Osteoblast (primary cell): ENCODE results near the gene ARIH1. TPM values are rescaled to one million over a fixed set of nuclear protein-coding genes. Genes with fewer than 3 reads are reported as not detected.
A peak's percentile ranks its signal among the peaks of the same experiment; 100 is the strongest.
"Not testable (repeated sequence)": the region's sequence is repeated elsewhere in the genome, so short reads cannot be mapped to it uniquely, and the experiment has no call there.

ENCODE experiments used
- DNase-seq: peaks from one replicate; pipeline ENCODE4 v3.0.0; 2011; ENCODE audit warnings: low spot score, mixed read lengths; ENCODE audit not compliant: insufficient read length; ENCODE audit errors: missing footprints
- H2AFZ ChIP-seq: 2 replicates; pipeline ENCODE4 v1.6.0; 2011; ENCODE audit warnings: mild to moderate bottlenecking, low read length
- H3K27ac ChIP-seq: 2 replicates; pipeline ENCODE4 v1.5.1; 2011; ENCODE audit warnings: mild to moderate bottlenecking, low read depth, low read length, moderate library complexity
- H3K27me3 ChIP-seq: 2 replicates; pipeline ENCODE4 v1.6.0; 2012; ENCODE audit warnings: mild to moderate bottlenecking, control low read depth, inconsistent platforms, low read length, moderate library complexity; ENCODE audit not compliant: insufficient read depth
- H3K36me3 ChIP-seq: 2 replicates; pipeline ENCODE4 v1.5.1; 2011; ENCODE audit warnings: mild to moderate bottlenecking, low read length, control low read depth, moderate library complexity; ENCODE audit not compliant: insufficient read depth
- H3K4me1 ChIP-seq: 2 replicates; pipeline ENCODE4 v1.5.1; 2011; ENCODE audit warnings: mild to moderate bottlenecking, low read length, control low read depth, moderate library complexity; ENCODE audit not compliant: insufficient read depth
- H3K4me2 ChIP-seq: 2 replicates; pipeline ENCODE4 v1.6.0; 2011; ENCODE audit warnings: mild to moderate bottlenecking, low read length; ENCODE audit not compliant: insufficient read depth
- H3K4me3 ChIP-seq: fragments of 200-600 bp; sonication (generic); 3 replicates; pipeline ENCODE4 v1.5.1; 2012; ENCODE audit warnings: mild to moderate bottlenecking, low read length, inconsistent platforms; ENCODE audit not compliant: insufficient read depth
- H3K79me2 ChIP-seq: 2 replicates; pipeline ENCODE4 v1.6.0; 2012; ENCODE audit warnings: mild to moderate bottlenecking, low read length, control low read depth, inconsistent platforms; ENCODE audit not compliant: insufficient read depth
- H3K9me3 ChIP-seq: 2 replicates; pipeline ENCODE4 v1.5.1; 2011; ENCODE audit warnings: low read depth, low read length, control low read depth
- H4K20me1 ChIP-seq: 2 replicates; pipeline ENCODE4 v1.6.0; 2012; ENCODE audit warnings: mild to moderate bottlenecking, low read length, control low read depth; ENCODE audit not compliant: insufficient read depth
- total RNA-seq: library from RNA; depleted of rRNA; stranded (reverse); fragments of >200 nt; gene quantifications from 2 replicates; pipeline ENCODE4 v1.2.3, GENCODE V29; 2012
- TF ChIP-seq, protein P1 (sequence below): IDR thresholded peaks from 2 replicates; pipeline ENCODE4 v1.5.1; 2011; ENCODE audit warnings: mild to moderate bottlenecking, low read depth, low read length, moderate library complexity; ENCODE audit errors: extremely low read depth

The ARIH1 gene
- total RNA-seq, 1 donor = 32.6 TPM

DNA sequence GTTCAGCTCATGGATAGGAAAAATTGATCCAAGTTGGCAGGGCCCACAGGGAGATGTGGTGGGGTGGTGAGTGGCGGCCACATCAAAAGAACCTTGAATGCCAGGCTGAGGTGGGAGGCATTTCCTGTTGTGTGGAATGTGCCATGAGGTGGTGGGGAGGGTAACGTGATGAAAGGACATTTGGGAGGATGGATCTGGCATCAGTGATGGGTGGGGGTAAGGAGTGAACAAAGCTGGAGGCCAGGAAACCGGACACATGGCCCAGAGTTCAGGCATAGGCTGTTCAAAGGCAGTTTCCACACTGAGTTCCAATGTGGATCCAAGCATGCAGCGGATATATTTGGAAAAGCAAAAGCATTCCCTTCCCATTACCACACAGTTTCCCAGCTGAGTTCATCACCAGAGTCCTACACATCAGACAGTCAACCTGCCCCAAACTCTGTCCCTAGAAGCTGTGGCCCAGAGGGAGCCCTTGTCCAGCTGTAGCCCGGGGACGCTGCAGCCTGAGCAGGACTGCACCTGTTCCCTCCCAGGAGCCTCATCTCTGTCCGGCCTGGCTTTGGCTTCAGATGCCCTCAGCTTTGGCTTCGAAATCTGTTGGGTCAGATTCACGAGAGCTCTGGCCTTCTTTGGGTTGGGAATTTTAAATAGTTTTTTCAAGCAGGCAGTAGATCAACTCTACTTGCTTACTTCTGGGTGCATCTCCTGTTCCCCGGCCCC lies 142.5 kb downstream of the ARIH1 start:
- Histone ChIP-seq H3K36me3 (no peaks in the 10 kb centered on the region), H2AFZ (no peak overlapping the region), H3K27ac (no peak overlapping the region), H3K4me3 (no peak overlapping the region), H3K4me2 (no peak overlapping the region), H3K9me3 (no peaks in the 10 kb centered on the region), H3K27me3 (no peaks in the 10 kb centered on the region), H3K4me1 (no peaks in the 10 kb centered on the region), H3K79me2 (no peaks in the 10 kb centered on the region), H4K20me1 (no peaks in the 10 kb centered on the region)
- DNase-seq = no peak
- TF ChIP-seq, protein P1, sequence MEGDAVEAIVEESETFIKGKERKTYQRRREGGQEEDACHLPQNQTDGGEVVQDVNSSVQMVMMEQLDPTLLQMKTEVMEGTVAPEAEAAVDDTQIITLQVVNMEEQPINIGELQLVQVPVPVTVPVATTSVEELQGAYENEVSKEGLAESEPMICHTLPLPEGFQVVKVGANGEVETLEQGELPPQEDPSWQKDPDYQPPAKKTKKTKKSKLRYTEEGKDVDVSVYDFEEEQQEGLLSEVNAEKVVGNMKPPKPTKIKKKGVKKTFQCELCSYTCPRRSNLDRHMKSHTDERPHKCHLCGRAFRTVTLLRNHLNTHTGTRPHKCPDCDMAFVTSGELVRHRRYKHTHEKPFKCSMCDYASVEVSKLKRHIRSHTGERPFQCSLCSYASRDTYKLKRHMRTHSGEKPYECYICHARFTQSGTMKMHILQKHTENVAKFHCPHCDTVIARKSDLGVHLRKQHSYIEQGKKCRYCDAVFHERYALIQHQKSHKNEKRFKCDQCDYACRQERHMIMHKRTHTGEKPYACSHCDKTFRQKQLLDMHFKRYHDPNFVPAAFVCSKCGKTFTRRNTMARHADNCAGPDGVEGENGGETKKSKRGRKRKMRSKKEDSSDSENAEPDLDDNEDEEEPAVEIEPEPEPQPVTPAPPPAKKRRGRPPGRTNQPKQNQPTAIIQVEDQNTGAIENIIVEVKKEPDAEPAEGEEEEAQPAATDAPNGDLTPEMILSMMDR = no peak

DNA sequence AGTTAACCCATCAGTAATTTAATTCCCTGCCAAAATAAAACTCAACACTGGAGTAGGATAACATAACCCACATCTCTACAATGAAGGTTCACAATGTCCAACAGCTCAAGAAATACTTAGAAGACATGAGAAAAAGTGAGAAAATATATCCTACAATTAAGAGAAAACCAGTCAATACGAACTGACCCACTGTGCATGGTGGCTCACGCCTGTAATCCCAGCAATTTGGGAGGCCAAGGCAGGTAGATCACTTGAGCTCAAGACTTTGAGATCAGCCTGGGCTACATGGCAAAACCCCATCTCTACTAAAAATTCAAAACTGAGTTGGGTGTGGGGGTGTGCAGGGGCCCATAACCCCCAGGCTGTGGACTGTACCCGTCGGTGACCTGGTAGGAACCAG lies 149.7 kb downstream of the ARIH1 start:
- H3K27ac ChIP-seq, H3K36me3 ChIP-seq, H3K4me3 ChIP-seq, H3K4me1 ChIP-seq, H3K4me2 ChIP-seq, H3K27me3 ChIP-seq, DNase-seq, H4K20me1 ChIP-seq, H3K9me3 ChIP-seq, H3K79me2 ChIP-seq, H2AFZ ChIP-seq: not testable (repeated sequence)

DNA sequence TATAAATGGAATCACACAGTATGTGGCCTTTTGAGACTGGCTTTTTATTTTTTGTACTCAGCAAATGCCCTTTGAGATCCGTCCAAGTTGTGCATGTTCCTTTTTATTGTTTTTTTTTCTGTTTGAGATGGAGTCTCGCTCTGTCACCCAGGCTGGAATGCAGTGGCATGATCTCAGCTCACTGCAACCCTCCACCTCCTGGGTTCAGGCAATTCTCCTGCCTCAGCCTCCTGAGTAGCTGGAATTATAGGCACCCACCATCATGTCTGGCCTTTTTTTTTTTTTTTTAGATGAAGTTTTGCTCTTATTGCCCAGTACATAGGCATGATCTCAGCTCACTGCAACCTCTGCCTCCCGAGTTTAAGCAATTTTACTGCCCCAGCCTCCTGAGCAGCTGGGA lies 152.0 kb downstream of the ARIH1 start:
- H3K4me2 ChIP-seq, H3K27ac ChIP-seq, H3K9me3 ChIP-seq, H3K36me3 ChIP-seq, DNase-seq, H3K4me3 ChIP-seq, H4K20me1 ChIP-seq, H3K79me2 ChIP-seq, H2AFZ ChIP-seq, H3K4me1 ChIP-seq, H3K27me3 ChIP-seq: not testable (repeated sequence)

DNA sequence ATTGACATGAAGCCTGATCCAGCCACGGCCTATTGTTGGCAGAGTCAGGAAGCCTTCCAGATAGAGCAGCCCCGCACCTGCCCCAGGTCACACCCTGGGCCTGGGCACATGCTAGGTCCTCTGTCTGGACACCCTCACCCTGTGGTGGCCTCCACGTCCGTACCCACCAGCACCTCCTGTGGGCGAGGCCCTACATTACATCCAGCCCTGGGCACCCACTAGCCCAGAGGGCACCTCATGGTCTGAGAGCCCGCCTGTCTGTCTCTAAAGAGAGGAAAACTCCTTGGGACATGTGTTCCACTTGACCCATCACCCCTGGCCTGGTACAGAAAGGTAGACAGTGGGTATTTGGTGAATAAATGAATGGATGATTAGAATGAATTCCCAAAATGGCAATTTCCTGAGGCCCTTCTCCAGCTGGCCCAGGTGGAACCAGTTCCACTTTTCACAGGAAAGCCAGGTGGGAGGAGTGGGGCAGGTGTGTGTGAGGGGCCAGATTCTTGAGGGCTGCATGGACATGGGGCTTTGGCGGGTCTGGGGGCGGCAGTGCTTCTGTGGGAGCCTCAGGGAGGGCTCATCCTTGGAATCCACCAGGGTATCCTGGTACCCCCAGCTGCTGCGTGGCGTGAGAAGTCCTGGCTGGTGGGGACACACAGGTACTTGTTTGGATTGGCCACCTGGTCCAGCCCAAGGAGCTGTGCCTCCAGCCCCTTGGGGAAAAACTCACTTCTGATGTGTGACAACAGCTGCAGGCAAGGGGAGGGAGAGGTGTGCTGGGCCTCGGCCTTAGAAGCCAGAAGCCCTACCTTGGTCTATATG lies 154.3 kb downstream of the ARIH1 start:
- H2AFZ ChIP-seq, H3K27me3 ChIP-seq, H3K4me2 ChIP-seq, H3K4me3 ChIP-seq, H3K79me2 ChIP-seq, H3K27ac ChIP-seq, H3K36me3 ChIP-seq, H3K4me1 ChIP-seq, H3K9me3 ChIP-seq, DNase-seq, H4K20me1 ChIP-seq: not testable (repeated sequence)
- TF ChIP-seq, protein P1 = peak; percentile 19

DNA sequence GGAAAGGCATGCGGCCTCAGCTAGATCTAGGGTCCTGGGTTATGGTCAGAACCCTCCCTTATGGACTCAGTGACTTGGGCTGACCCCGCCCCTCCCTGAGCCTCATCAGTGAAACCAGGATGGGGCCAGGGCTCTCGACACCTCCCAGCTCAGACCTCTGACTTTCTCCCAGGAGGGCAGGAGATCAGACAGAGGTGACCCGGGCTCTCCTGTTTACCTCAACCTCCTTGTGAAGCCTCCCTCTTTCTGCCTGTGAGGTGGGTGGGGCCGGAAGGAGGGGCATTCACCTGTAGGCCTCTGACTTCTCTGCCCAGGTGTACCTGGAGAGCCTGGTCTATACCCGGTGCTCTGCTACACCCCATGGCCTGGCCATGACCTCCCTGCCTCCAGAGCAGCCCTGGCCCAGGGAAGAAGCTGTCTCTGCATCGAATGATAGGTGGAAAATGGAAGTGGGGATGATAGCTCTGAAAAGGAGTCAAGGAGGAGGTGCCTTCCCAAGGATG lies 155.0 kb downstream of the ARIH1 start:
- H4K20me1 ChIP-seq, H3K4me2 ChIP-seq, H3K79me2 ChIP-seq, H3K27me3 ChIP-seq, H3K36me3 ChIP-seq, H3K27ac ChIP-seq, H3K9me3 ChIP-seq, H3K4me1 ChIP-seq, DNase-seq, H2AFZ ChIP-seq, H3K4me3 ChIP-seq: not testable (repeated sequence)

DNA sequence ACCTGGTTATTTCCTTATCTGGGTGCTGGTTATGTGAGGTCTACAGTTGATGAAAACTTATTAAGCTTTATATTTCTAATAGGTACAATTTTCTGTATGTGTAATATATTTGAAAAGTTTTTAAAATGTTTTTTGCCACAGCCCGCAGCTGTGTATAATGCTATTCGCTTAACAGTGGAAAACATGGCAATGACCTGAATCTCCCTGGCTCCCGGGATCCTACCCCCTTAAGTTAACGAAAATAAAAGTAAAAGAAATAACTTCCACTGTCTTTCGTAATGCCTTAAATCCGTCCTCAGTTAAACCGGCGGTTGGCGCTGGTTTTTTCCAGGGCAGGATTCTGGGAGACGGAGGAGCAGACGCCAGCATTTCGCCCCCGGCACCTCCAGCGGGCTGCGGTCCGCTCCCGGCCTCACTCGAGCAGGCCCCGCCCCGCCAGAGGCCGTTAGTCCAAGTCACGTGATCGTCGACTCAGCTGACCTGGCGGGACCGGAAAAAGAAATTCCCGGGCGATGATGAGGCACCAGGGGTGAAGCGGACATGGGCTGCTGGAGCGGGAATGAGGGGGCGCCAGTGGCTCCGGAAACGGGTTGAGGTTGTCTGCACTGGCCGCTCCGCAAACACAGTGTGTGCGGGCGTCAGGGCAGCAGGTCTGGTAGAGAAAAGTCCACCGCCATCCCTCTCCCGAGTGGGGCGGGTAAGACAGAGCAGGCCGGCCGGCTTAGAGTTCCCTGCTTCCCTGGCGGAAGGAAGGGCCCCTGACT lies 162.6 kb downstream of the ARIH1 start:
- not testable (repeated sequence) for H3K9me3 ChIP-seq, H3K36me3 ChIP-seq, H4K20me1 ChIP-seq, H3K4me1 ChIP-seq, H3K79me2 ChIP-seq, DNase-seq, H3K27me3 ChIP-seq, H2AFZ ChIP-seq, H3K27ac ChIP-seq
- Histone ChIP-seq H3K4me2 (peak overlapping the region; percentile 43), H3K4me3 (peak overlapping the region; percentile 45)
